HEK293 (cell line): ENCODE measurements around the gene RHOJ.

Experiments
- REPIN1 ChIP-seq: fragments of 450-650 bp; formaldehyde crosslinking; IDR thresholded peaks from 2 replicates; pipeline ENCODE4 v1.5.1; 2017; ENCODE audit warnings: missing biosample characterization, missing genetic modification characterization, low read depth
- ZNF175 ChIP-seq: fragments of 450-650 bp; formaldehyde crosslinking; IDR thresholded peaks from 2 replicates; pipeline ENCODE4 v1.5.1; 2016; ENCODE audit warnings: missing biosample characterization, missing genetic modification characterization
- ZNF658 ChIP-seq: fragments of 450-650 bp; formaldehyde crosslinking; IDR thresholded peaks from 2 replicates; pipeline ENCODE4; 2016; ENCODE audit warnings: missing biosample characterization, missing genetic modification characterization
- ZSCAN18 ChIP-seq: fragments of 450-650 bp; formaldehyde crosslinking; IDR thresholded peaks from 2 replicates; pipeline ENCODE4 v1.5.1; 2016; ENCODE audit warnings: missing biosample characterization, missing genetic modification characterization
- TF ChIP-seq, protein P1 (sequence below): fragments of 450-650 bp; formaldehyde crosslinking; IDR thresholded peaks from 2 replicates; pipeline ENCODE4 v1.5.1; 2016; ENCODE audit warnings: missing biosample characterization, missing genetic modification characterization

- TF ChIP-seq ZNF175 (tag by site-specific recombination), result no peak
- no peak for TF ChIP-seq ZSCAN18 (tag by site-specific recombination)
- TF ChIP-seq REPIN1 (tag by site-specific recombination), result no peak
- TF ChIP-seq, protein P1, sequence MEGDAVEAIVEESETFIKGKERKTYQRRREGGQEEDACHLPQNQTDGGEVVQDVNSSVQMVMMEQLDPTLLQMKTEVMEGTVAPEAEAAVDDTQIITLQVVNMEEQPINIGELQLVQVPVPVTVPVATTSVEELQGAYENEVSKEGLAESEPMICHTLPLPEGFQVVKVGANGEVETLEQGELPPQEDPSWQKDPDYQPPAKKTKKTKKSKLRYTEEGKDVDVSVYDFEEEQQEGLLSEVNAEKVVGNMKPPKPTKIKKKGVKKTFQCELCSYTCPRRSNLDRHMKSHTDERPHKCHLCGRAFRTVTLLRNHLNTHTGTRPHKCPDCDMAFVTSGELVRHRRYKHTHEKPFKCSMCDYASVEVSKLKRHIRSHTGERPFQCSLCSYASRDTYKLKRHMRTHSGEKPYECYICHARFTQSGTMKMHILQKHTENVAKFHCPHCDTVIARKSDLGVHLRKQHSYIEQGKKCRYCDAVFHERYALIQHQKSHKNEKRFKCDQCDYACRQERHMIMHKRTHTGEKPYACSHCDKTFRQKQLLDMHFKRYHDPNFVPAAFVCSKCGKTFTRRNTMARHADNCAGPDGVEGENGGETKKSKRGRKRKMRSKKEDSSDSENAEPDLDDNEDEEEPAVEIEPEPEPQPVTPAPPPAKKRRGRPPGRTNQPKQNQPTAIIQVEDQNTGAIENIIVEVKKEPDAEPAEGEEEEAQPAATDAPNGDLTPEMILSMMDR, result no peak
- no peak for TF ChIP-seq ZNF658 (tag by site-specific recombination)
Observed at GRCh38 chr14:63290741-63291430, 86.6 kb downstream of the RHOJ start.
